GM12878 (cell line): ENCODE data around the gene NHS. TPM values are rescaled to one million over a fixed set of nuclear protein-coding genes. Genes with fewer than 3 reads are reported as not detected.

Source experiments
- ATAC-seq: fragments of 200-7000 bp; cut with Tn5 transposase; 3 replicates; pipeline ENCODE4 v1.9.1; 2020; ENCODE audit warnings: mild to moderate bottlenecking, moderate library complexity
- BruUV-seq: library from RNA; stranded (reverse); fragments of 400-500 nt; replicated peaks from 2 replicates; lab custom pipeline; 2021; lab: Mats Ljungman, UMichigan
- CTCF ChIA-PET: fragments of 300-600 bp; sonication (Branson Sonifier 250); formaldehyde crosslinking; extraction: SDS; loops from one replicate; lab custom pipeline; 2021; ENCODE audit warnings: inconsistent platforms; lab: Yijun Ruan, JAX
- POLR2A ChIA-PET: fragments of 350-600 bp; formaldehyde crosslinking; extraction: SDS; loops from one replicate; lab custom pipeline; 2021; ENCODE audit warnings: inconsistent platforms; lab: Charles Lee
- RAD21 ChIA-PET: fragments of 300-600 bp; sonication (Branson Sonifier 250); formaldehyde crosslinking; loops from one replicate; lab custom pipeline; 2023; ENCODE audit warnings: antibody characterized with exemption; ENCODE audit not compliant: unreplicated experiment; lab: Charles Lee
- SMC1A ChIA-PET: fragments of 300-600 bp; sonication (Branson Sonifier 250); formaldehyde crosslinking; loops from one replicate; lab custom pipeline; 2023; ENCODE audit not compliant: unreplicated experiment, uncharacterized antibody; lab: Charles Lee
- DNase-seq: peaks from one replicate; pipeline ENCODE4 v3.0.0-alpha.2; 2011; ENCODE audit warnings: low read depth, low spot score
- FAIRE-seq: peaks from 3 replicates; lab custom pipeline; 2011; peaks lifted over from hg19 to GRCh38; lab: Jason Lieb, UNC
- H2AFZ ChIP-seq: 2 replicates; pipeline ENCODE4 v1.6.0; 2011; ENCODE audit warnings: low read depth, low read length, control low read depth; ENCODE audit not compliant: control insufficient read depth
- H3K27ac ChIP-seq: 2 replicates; pipeline ENCODE4 v1.5.1; 2011; ENCODE audit warnings: control low read depth; ENCODE audit not compliant: control insufficient read depth, insufficient read depth
- H3K27me3 ChIP-seq, 2 experiments: replicated peaks in 1 of 2; 2 replicates each; pipeline versions ENCODE4 v1.6.0 to v1.6.1; 2011; ENCODE audit warnings: low read length in 1 of 2; ENCODE audit not compliant: control insufficient read depth in 2 of 2, insufficient read depth in 2 of 2
- H3K36me3 ChIP-seq, 2 experiments: 2 replicates each; pipeline ENCODE4 v1.5.1; 2011; ENCODE audit warnings: low read length in 1 of 2; ENCODE audit not compliant: control insufficient read depth in 2 of 2, insufficient read depth in 2 of 2
- H3K4me1 ChIP-seq: 2 replicates; pipeline ENCODE4 v1.6.1; 2011; ENCODE audit warnings: mild to moderate bottlenecking, low read length, moderate library complexity, mixed read lengths; ENCODE audit not compliant: control insufficient read depth, insufficient read depth
- H3K4me2 ChIP-seq: 2 replicates; pipeline ENCODE4 v1.6.0; 2011; ENCODE audit warnings: control low read depth; ENCODE audit not compliant: control insufficient read depth, insufficient read depth
- H3K4me3 ChIP-seq: fragments of 200-600 bp; sonication (generic); 2 replicates; pipeline ENCODE4 v1.5.1; 2016
- H3K79me2 ChIP-seq: 2 replicates; pipeline ENCODE4 v1.6.0; 2011; ENCODE audit warnings: low read length; ENCODE audit not compliant: control insufficient read depth, insufficient read depth
- H3K9ac ChIP-seq: 2 replicates; pipeline ENCODE4 v1.8.0; 2011; ENCODE audit warnings: low read length, control low read depth, mixed read lengths; ENCODE audit not compliant: control insufficient read depth, insufficient read depth
- H3K9me3 ChIP-seq: replicated peaks from 3 replicates; pipeline ENCODE4 v1.5.1; 2011; ENCODE audit warnings: mild to moderate bottlenecking, low read length; ENCODE audit not compliant: control insufficient read depth, insufficient read depth
- H4K20me1 ChIP-seq: 2 replicates; pipeline ENCODE4 v1.6.0; 2011; ENCODE audit not compliant: control insufficient read depth, insufficient read depth
- BMI1 ChIP-seq: fragments of 450-650 bp; IDR thresholded peaks from 2 replicates; pipeline ENCODE4 v1.6.1; 2016; ENCODE audit warnings: mild to moderate bottlenecking, moderate library complexity, borderline replicate concordance
- CBFB ChIP-seq: IDR thresholded peaks from 2 replicates; pipeline ENCODE4 v1.6.1; 2016; ENCODE audit warnings: antibody characterized with exemption, low read depth
- CREB1 ChIP-seq: IDR thresholded peaks from 2 replicates; pipeline ENCODE4 v1.6.1; 2012; ENCODE audit warnings: low read depth, mild to moderate bottlenecking, inconsistent platforms
- HDAC6 ChIP-seq: fragments of 200-600 bp; sonication (generic); IDR thresholded peaks from one replicate; pipeline ENCODE4 v1.8.0; 2017; ENCODE audit warnings: antibody characterized with exemption; ENCODE audit not compliant: unreplicated experiment
- KLF5 ChIP-seq: fragments of 450-650 bp; IDR thresholded peaks from 2 replicates; pipeline ENCODE4 v1.6.1; 2014; ENCODE audit warnings: mild to moderate bottlenecking; ENCODE audit not compliant: partially characterized antibody
- LARP7 ChIP-seq: fragments of 450-650 bp; IDR thresholded peaks from 2 replicates; pipeline ENCODE4 v1.6.1; 2017; ENCODE audit warnings: mild to moderate bottlenecking
- NRF1 ChIP-seq: conservative IDR thresholded peaks from 2 replicates; pipeline ENCODE4 v1.6.1; 2011; ENCODE audit warnings: mild to moderate bottlenecking, low read depth, low read length, improper control_type of control experiment
- PAX5 ChIP-seq: IDR thresholded peaks from 2 replicates; pipeline ENCODE4 v1.6.1; 2011; ENCODE audit warnings: low read depth, low read length, borderline replicate concordance
- RAD21 ChIP-seq: IDR thresholded peaks from 2 replicates; pipeline ENCODE4 v1.6.1; 2011; ENCODE audit warnings: mild to moderate bottlenecking, low read depth, low read length, moderate library complexity; ENCODE audit not compliant: insufficient read depth
- RBBP5 ChIP-seq: fragments of 200-600 bp; sonication (generic); conservative IDR thresholded peaks from 2 replicates; pipeline ENCODE4 v1.6.1; 2016
- RUNX3 ChIP-seq: IDR thresholded peaks from 2 replicates; pipeline ENCODE4 v1.6.1; 2012; ENCODE audit warnings: low read length, inconsistent platforms
- STAT1 ChIP-seq: fragments of 450-650 bp; conservative IDR thresholded peaks from 2 replicates; pipeline ENCODE4 v1.6.1; 2014; ENCODE audit warnings: antibody characterized with exemption, mild to moderate bottlenecking
- STAT3 ChIP-seq: IDR thresholded peaks from 2 replicates; pipeline ENCODE4 v1.6.1; 2011; ENCODE audit warnings: low read depth, low read length, improper control_type of control experiment
- TCF12 ChIP-seq: IDR thresholded peaks from 2 replicates; pipeline ENCODE4 v1.6.1; 2011; ENCODE audit warnings: low read depth, mild to moderate bottlenecking, low read length
- TCF3 ChIP-seq: IDR thresholded peaks from 2 replicates; pipeline ENCODE4 v1.6.1; 2012; ENCODE audit warnings: low read depth, mild to moderate bottlenecking, low read length, borderline replicate concordance; ENCODE audit not compliant: insufficient read depth
- ZNF384 ChIP-seq: IDR thresholded peaks from 2 replicates; pipeline ENCODE4 v1.6.1; 2012; ENCODE audit warnings: low read depth, mild to moderate bottlenecking, low read length, improper control_type of control experiment, borderline replicate concordance
- WGBS: methylation state at CpG from one replicate; pipeline ENCODE4 v1.1.6; 2016; ENCODE audit warnings: low lambda C conversion rate; ENCODE audit not compliant: insufficient replicate concordance, insufficient coverage; ENCODE audit errors: missing lambda C conversion rate; 5-methylcytosine and 5-hydroxymethylcytosine counted together
- in situ Hi-C: fragments of 300-500 bp; cut with MboI; formaldehyde crosslinking; loops from 9 replicates; pipeline ENCODE4 v1.14.3; 2018; ENCODE audit warnings: mixed read lengths
- intact Hi-C: fragments of 100-400 bp; cut with micrococcal nuclease; formaldehyde crosslinking; loops from one replicate; pipeline ENCODE4 v1.14.2; 2022; ENCODE audit not compliant: unreplicated experiment
- polyA plus RNA-seq, 11 experiments: library from polyadenylated mRNA; depleted of rRNA in 4 of 11; unstranded in 6 of 11; stranded (reverse) in 5 of 11; fragments of >200 nt; fragmentation: Nextera tagmentation in 4 of 11; fragmentation: Illumina TruSeq in 1 of 11; extraction: Ambion mirVana in 4 of 11; extraction: Trizol in 1 of 11; gene quantifications; 1 replicate in 1 of 11; 2 replicates in 10 of 11; pipeline versions ENCODE4 v1.2.1 to v1.2.3, GENCODE V29; 2011 to 2016; ENCODE audit warnings: inconsistent platforms in 2 of 11, missing spikeins in 2 of 11, low read depth in 1 of 11
- total RNA-seq, 4 experiments: library from RNA; depleted of rRNA in 3 of 4; stranded (reverse); fragments of >200 nt in 3 of 4; fragmentation: Illumina TruSeq in 1 of 4; extraction: Trizol in 1 of 4; gene quantifications; 2 replicates each; pipeline versions ENCODE4 v1.2.1 to v1.2.3, GENCODE V29; 2013 to 2021
- TF ChIP-seq, protein P1 (sequence below): fragments of 450-650 bp; formaldehyde crosslinking; IDR thresholded peaks from 2 replicates; pipeline ENCODE4 v1.5.0; 2022; ENCODE audit warnings: mild to moderate bottlenecking, missing genetic modification characterization
- TF ChIP-seq, protein P2 (sequence below): fragments of 450-650 bp; formaldehyde crosslinking; IDR thresholded peaks from 2 replicates; pipeline ENCODE4 v1.4.0; 2020; ENCODE audit warnings: mild to moderate bottlenecking, moderate library complexity
- TF ChIP-seq, protein P3 (sequence below): IDR thresholded peaks from 2 replicates; pipeline ENCODE4 v1.6.1; 2011; ENCODE audit warnings: low read depth, mild to moderate bottlenecking, low read length, moderate library complexity, borderline replicate concordance; ENCODE audit errors: extremely low read depth

NHS gene
- total and polyA plus RNA-seq, 10 of the 15 experiments (the other 5 are each of a cell fraction or from before 2014, with no cell fraction given) = under 0.01 to 0.07 (median 0.03) TPM; not detected in 7

DNA sequence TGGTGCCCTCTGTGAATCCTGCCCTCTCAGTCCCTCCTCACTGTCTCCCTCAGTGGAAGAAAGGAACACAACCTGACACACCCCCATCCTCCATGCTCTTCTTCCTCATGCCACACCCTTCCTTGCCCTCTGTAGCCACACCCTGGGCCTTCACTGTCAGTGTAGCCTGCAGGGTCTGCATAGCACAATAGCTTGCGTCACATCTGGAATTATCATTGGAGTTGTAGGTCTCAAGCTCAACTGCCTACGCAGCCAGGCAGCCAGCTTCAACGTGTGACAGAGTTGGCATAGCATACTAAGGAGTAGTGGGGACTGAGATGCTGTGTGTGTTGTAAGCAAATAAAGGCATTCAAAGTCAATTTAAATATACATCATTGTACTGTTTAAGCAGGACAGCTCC lies 248.8 kb downstream of the NHS start:
- intact Hi-C loops = no loop called here
- H3K9me3 ChIP-seq = no peaks in the 10 kb centered on the region
- ChIA-PET POLR2A (no interaction called here), CTCF (no interaction called here), RAD21 (no interaction called here), SMC1A (no interaction called here)
- WGBS = 69% methylated on average over 3 of the region's 3 CpGs
- no peaks in the 10 kb centered on the region for H4K20me1 ChIP-seq
- ATAC-seq (no peak), FAIRE-seq (no peak), DNase-seq (no peak)
- H3K27ac ChIP-seq = no peak overlapping the region
- no peaks in the 10 kb centered on the region for H3K36me3 ChIP-seq
- in situ Hi-C loops = no loop called here
- no peak overlapping the region for H3K4me3 ChIP-seq
- no peaks in the 10 kb centered on the region for H3K27me3 ChIP-seq
- no peaks in the 10 kb centered on the region for H3K79me2 ChIP-seq
- H3K9ac ChIP-seq = no peak overlapping the region
- H3K4me1 ChIP-seq = no peaks in the 10 kb centered on the region
- BruUV-seq = no TSS peak
- H2AFZ ChIP-seq = no peak overlapping the region
- TF ChIP-seq STAT1 (no peak), RUNX3 (no peak), TCF3 (no peak), RBBP5 (no peak), LARP7 (no peak), KLF5 (no peak), ZNF384 (no peak), STAT3 (no peak), PAX5 (no peak), CREB1 (no peak), HDAC6 (no peak), NRF1 (no peak), BMI1 (no peak), RAD21 (no peak), TCF12 (no peak), CBFB (no peak)
- TF ChIP-seq, protein P1, sequence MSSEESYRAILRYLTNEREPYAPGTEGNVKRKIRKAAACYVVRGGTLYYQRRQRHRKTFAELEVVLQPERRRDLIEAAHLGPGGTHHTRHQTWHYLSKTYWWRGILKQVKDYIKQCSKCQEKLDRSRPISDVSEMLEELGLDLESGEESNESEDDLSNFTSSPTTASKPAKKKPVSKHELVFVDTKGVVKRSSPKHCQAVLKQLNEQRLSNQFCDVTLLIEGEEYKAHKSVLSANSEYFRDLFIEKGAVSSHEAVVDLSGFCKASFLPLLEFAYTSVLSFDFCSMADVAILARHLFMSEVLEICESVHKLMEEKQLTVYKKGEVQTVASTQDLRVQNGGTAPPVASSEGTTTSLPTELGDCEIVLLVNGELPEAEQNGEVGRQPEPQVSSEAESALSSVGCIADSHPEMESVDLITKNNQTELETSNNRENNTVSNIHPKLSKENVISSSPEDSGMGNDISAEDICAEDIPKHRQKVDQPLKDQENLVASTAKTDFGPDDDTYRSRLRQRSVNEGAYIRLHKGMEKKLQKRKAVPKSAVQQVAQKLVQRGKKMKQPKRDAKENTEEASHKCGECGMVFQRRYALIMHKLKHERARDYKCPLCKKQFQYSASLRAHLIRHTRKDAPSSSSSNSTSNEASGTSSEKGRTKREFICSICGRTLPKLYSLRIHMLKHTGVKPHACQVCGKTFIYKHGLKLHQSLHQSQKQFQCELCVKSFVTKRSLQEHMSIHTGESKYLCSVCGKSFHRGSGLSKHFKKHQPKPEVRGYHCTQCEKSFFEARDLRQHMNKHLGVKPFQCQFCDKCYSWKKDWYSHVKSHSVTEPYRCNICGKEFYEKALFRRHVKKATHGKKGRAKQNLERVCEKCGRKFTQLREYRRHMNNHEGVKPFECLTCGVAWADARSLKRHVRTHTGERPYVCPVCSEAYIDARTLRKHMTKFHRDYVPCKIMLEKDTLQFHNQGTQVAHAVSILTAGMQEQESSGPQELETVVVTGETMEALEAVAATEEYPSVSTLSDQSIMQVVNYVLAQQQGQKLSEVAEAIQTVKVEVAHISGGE (CRISPR knock-in tag) = no peak
- TF ChIP-seq, protein P2, sequence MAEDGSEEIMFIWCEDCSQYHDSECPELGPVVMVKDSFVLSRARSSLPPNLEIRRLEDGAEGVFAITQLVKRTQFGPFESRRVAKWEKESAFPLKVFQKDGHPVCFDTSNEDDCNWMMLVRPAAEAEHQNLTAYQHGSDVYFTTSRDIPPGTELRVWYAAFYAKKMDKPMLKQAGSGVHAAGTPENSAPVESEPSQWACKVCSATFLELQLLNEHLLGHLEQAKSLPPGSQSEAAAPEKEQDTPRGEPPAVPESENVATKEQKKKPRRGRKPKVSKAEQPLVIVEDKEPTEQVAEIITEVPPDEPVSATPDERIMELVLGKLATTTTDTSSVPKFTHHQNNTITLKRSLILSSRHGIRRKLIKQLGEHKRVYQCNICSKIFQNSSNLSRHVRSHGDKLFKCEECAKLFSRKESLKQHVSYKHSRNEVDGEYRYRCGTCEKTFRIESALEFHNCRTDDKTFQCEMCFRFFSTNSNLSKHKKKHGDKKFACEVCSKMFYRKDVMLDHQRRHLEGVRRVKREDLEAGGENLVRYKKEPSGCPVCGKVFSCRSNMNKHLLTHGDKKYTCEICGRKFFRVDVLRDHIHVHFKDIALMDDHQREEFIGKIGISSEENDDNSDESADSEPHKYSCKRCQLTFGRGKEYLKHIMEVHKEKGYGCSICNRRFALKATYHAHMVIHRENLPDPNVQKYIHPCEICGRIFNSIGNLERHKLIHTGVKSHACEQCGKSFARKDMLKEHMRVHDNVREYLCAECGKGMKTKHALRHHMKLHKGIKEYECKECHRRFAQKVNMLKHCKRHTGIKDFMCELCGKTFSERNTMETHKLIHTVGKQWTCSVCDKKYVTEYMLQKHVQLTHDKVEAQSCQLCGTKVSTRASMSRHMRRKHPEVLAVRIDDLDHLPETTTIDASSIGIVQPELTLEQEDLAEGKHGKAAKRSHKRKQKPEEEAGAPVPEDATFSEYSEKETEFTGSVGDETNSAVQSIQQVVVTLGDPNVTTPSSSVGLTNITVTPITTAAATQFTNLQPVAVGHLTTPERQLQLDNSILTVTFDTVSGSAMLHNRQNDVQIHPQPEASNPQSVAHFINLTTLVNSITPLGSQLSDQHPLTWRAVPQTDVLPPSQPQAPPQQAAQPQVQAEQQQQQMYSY = no peak
- TF ChIP-seq, protein P3, sequence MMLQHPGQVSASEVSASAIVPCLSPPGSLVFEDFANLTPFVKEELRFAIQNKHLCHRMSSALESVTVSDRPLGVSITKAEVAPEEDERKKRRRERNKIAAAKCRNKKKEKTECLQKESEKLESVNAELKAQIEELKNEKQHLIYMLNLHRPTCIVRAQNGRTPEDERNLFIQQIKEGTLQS = no peak
- H3K4me2 ChIP-seq = no peak overlapping the region
